A549 (cell line): ENCODE measurements around the gene IGF1. TPM values are rescaled to one million over a fixed set of nuclear protein-coding genes. Genes with fewer than 3 reads are reported as not detected.

Source experiments
- ATAC-seq, 2 experiments: fragments of 200-7000 bp in 1 of 2; fragments of >200 bp in 1 of 2; cut with Nextera tagmentation in 1 of 2; cut with Tn5 transposase in 1 of 2; 3 replicates each; pipeline versions ENCODE4 v1.8.0 to v1.9.1; 2018 to 2020; ENCODE audit warnings: mild to moderate bottlenecking in 1 of 2, moderate library complexity in 1 of 2
- CTCF ChIA-PET: fragments of 300-600 bp; sonication (Branson Sonifier 250); formaldehyde crosslinking; extraction: SDS; loops from one replicate; lab custom pipeline; 2021; ENCODE audit warnings: antibody characterized with exemption, inconsistent platforms; lab: Yijun Ruan, JAX
- POLR2A ChIA-PET: fragments of 350-600 bp; formaldehyde crosslinking; extraction: SDS; loops from one replicate; lab custom pipeline; 2021; ENCODE audit warnings: antibody characterized with exemption, inconsistent platforms; lab: Yijun Ruan, JAX
- DNase-seq, 2 experiments: peaks; one replicate each; pipeline versions ENCODE4 v3.0.0 to v3.0.0-alpha.2; 2011 to 2016; ENCODE audit warnings: low read depth in 1 of 2, low spot score in 1 of 2
- FAIRE-seq: peaks from 2 replicates; lab custom pipeline; 2011; peaks lifted over from hg19 to GRCh38; lab: Jason Lieb, UNC
- H3K27ac ChIP-seq, 2 experiments: fragments of >200 bp; sonication (Bioruptor Twin); formaldehyde crosslinking; 3 replicates each; pipeline ENCODE4 v1.5.1; 2016 to 2017
- H3K4me1 ChIP-seq: fragments of >200 bp; sonication (Bioruptor Twin); formaldehyde crosslinking; 3 replicates; pipeline ENCODE4 v1.6.1; 2016
- H3K4me2 ChIP-seq: fragments of >200 bp; sonication (Bioruptor Twin); formaldehyde crosslinking; 3 replicates; pipeline ENCODE4 v1.6.1; 2016
- H3K4me3 ChIP-seq: fragments of >200 bp; sonication (Bioruptor Twin); formaldehyde crosslinking; 3 replicates; pipeline ENCODE4 v1.5.1; 2016
- H3K9me3 ChIP-seq: fragments of >200 bp; sonication (Bioruptor Twin); formaldehyde crosslinking; 3 replicates; pipeline ENCODE4 v1.6.1; 2016
- BCL3 ChIP-seq: fragments of >200 bp; sonication (Bioruptor Twin); formaldehyde crosslinking; IDR thresholded peaks from 3 replicates; pipeline ENCODE4 v1.6.1; 2016
- BHLHE40 ChIP-seq: IDR thresholded peaks from 2 replicates; pipeline ENCODE4 v1.6.1; 2012; ENCODE audit warnings: low read depth, low read length, inconsistent platforms
- CEBPB ChIP-seq, 2 experiments: fragments of >200 bp in 1 of 2; sonication (Bioruptor Twin) in 1 of 2; formaldehyde crosslinking in 1 of 2; IDR thresholded peaks; 2 replicates each; pipeline ENCODE4 v1.6.1; 2012 to 2016
- CTCF ChIP-seq: fragments of >200 bp; sonication (Bioruptor Twin); formaldehyde crosslinking; IDR thresholded peaks from 3 replicates; pipeline ENCODE4 v1.5.1; 2016
- FOSB ChIP-seq: fragments of 250-450 bp; sonication (Bioruptor Pico); IDR thresholded peaks from 2 replicates; pipeline ENCODE4 v1.5.0; 2020; ENCODE audit warnings: mild to moderate bottlenecking, moderate library complexity
- FOSL2 ChIP-seq, 2 experiments: fragments of 450-650 bp in 1 of 2; fragments of >200 bp in 1 of 2; sonication (Bioruptor Twin) in 1 of 2; formaldehyde crosslinking; IDR thresholded peaks; 2 replicates each; pipeline versions ENCODE4 v1.5.0 to v1.6.1; 2016 to 2020; ENCODE audit warnings: mild to moderate bottlenecking in 1 of 2, moderate library complexity in 1 of 2
- FOXS1 ChIP-seq: fragments of 250-450 bp; sonication (Bioruptor Pico); IDR thresholded peaks from 2 replicates; pipeline ENCODE4 v1.5.0; 2020; ENCODE audit warnings: mild to moderate bottlenecking, moderate library complexity
- HDAC2 ChIP-seq: fragments of 200-600 bp; sonication (generic); IDR thresholded peaks from 2 replicates; pipeline ENCODE4 v1.6.1; 2016
- HEYL ChIP-seq: fragments of 250-450 bp; sonication (Bioruptor Pico); IDR thresholded peaks from 2 replicates; pipeline ENCODE4 v1.8.0; 2021; ENCODE audit warnings: mild to moderate bottlenecking, moderate library complexity
- HMGXB4 ChIP-seq: fragments of 250-450 bp; sonication (Bioruptor Pico); IDR thresholded peaks from 2 replicates; pipeline ENCODE4 v1.5.0; 2021; ENCODE audit warnings: mild to moderate bottlenecking, moderate library complexity, borderline replicate concordance
- HOXA7 ChIP-seq: fragments of 250-450 bp; sonication (Bioruptor Pico); IDR thresholded peaks from 2 replicates; pipeline ENCODE4 v1.5.0; 2020; ENCODE audit warnings: mild to moderate bottlenecking, moderate library complexity
- JUN ChIP-seq, 2 experiments: fragments of >200 bp; sonication (Bioruptor Twin); formaldehyde crosslinking; IDR thresholded peaks; 2 replicates in 1 of 2; 3 replicates in 1 of 2; pipeline ENCODE4 v1.6.1; 2016 to 2017
- KDM1A ChIP-seq: fragments of 200-600 bp; sonication (generic); IDR thresholded peaks from 2 replicates; pipeline ENCODE4 v1.6.1; 2016; ENCODE audit warnings: low read depth, mild to moderate bottlenecking
- KDM5A ChIP-seq: fragments of 200-600 bp; sonication (generic); IDR thresholded peaks from 2 replicates; pipeline ENCODE4 v1.6.1; 2016; ENCODE audit warnings: antibody characterized with exemption, mild to moderate bottlenecking
- PHF8 ChIP-seq: fragments of 200-600 bp; sonication (generic); IDR thresholded peaks from 2 replicates; pipeline ENCODE4 v1.6.1; 2016; ENCODE audit warnings: low read depth, mild to moderate bottlenecking, antibody characterized with exemption, moderate library complexity, borderline replicate concordance
- RAD21 ChIP-seq, 2 experiments: fragments of >200 bp in 1 of 2; sonication (Bioruptor Twin) in 1 of 2; formaldehyde crosslinking in 1 of 2; IDR thresholded peaks in 1 of 2; conservative IDR thresholded peaks in 1 of 2; 2 replicates in 1 of 2; 3 replicates in 1 of 2; pipeline ENCODE4 v1.6.1; 2012 to 2018; ENCODE audit warnings: inconsistent platforms in 1 of 2
- SMC3 ChIP-seq: fragments of >200 bp; sonication (Bioruptor Twin); formaldehyde crosslinking; IDR thresholded peaks from 3 replicates; pipeline ENCODE4 v1.6.1; 2018; ENCODE audit warnings: inconsistent platforms
- TP53 ChIP-seq: fragments of 250-450 bp; sonication (Bioruptor Pico); IDR thresholded peaks from 2 replicates; pipeline ENCODE4 v1.5.0; 2021; ENCODE audit warnings: mild to moderate bottlenecking, moderate library complexity
- ZC3H11A ChIP-seq: fragments of 450-650 bp; IDR thresholded peaks from 2 replicates; pipeline ENCODE4 v1.6.1; 2014; ENCODE audit warnings: antibody characterized with exemption, mild to moderate bottlenecking
- ZFP36 ChIP-seq: fragments of 450-650 bp; IDR thresholded peaks from 2 replicates; pipeline ENCODE4 v1.6.1; 2014; ENCODE audit warnings: borderline replicate concordance; ENCODE audit not compliant: partially characterized antibody
- ZSCAN20 ChIP-seq: fragments of 250-450 bp; sonication (Bioruptor Pico); IDR thresholded peaks from 2 replicates; pipeline ENCODE4 v1.8.0; 2022; ENCODE audit warnings: mild to moderate bottlenecking, moderate library complexity
- WGBS: methylation state at CpG from one replicate; pipeline ENCODE4 v1.1.6; 2017; ENCODE audit errors: missing lambda C conversion rate; 5-methylcytosine and 5-hydroxymethylcytosine counted together
- polyA plus RNA-seq, 4 experiments: library from polyadenylated mRNA; depleted of rRNA in 3 of 4; stranded (reverse); fragments of >200 nt; fragmentation: RNase III in 1 of 4; extraction: RNeasy Plus Mini Kit Qiagen cat#74134 plus additional on column Dnase treatment in 1 of 4; gene quantifications; 2 replicates in 3 of 4; 3 replicates in 1 of 4; pipeline ENCODE4 v1.2.3, GENCODE V29; 2011 to 2017

The IGF1 gene
- polyA plus RNA-seq, 2 of the 4 experiments (the other 2 are of a cell fraction), result 0.16 TPM; not detected in 1

- TF ChIP-seq HMGXB4 (no peak), ZC3H11A (no peak), RAD21 (conservative IDR thresholded peaks at IDR 0.05 in 1 of 2, IDR thresholded peaks at IDR 0.05 in 1 of 2) (no peak), ZSCAN20 (CRISPR knock-in tag) (no peak), KDM5A (no peak), TP53 (CRISPR knock-in tag) (no peak), JUN (IDR thresholded peaks at IDR 0.05) (no peak)
- ATAC-seq (no peak), DNase-seq (no peak), FAIRE-seq (no peak)
- no peak overlapping the region for H3K4me2 ChIP-seq
- H3K27ac ChIP-seq, result no peak overlapping the region
- WGBS, result 57% methylated on average over 11 of the region's 11 CpGs
- ChIA-PET POLR2A (no interaction called here), CTCF (interaction anchor here (0.9 kb wide), 1 partner anchor 48 kb away, joined by 3 read pairs; no protein-coding TSS in a partner anchor)
- H3K4me1 ChIP-seq, result no peaks in the 10 kb centered on the region
- 0 out of 3 replicates have a peak, but pooled peaks cover 2% of the 10 kb centered on the region for H3K9me3 ChIP-seq
- no peak overlapping the region for H3K4me3 ChIP-seq
These were observed 40.6 kb downstream of the IGF1 start for GRCh38 chr12:102439426-102440405.

- Histone ChIP-seq H3K4me2 (no peak overlapping the region), H3K9me3 (no peaks in the 10 kb centered on the region), H3K27ac (no peak overlapping the region), H3K4me3 (no peak overlapping the region), H3K4me1 (no peaks in the 10 kb centered on the region)
- TF ChIP-seq HEYL (CRISPR knock-in tag) (no peak), CTCF (no peak), BCL3 (no peak), FOSL2 (IDR thresholded peaks at IDR 0.05) (no peak), FOSL2 (CRISPR knock-in tag; IDR thresholded peaks at IDR 0.05) (no peak), ZFP36 (no peak), FOXS1 (CRISPR knock-in tag) (no peak), CEBPB (IDR thresholded peaks at IDR 0.05) (no peak), ZC3H11A (no peak), SMC3 (no peak), BHLHE40 (no peak), HDAC2 (no peak), FOSB (no peak), KDM5A (no peak), HOXA7 (CRISPR knock-in tag) (no peak), KDM1A (no peak), JUN (IDR thresholded peaks at IDR 0.05) (no peak), PHF8 (no peak)
- ChIA-PET POLR2A (no interaction called here), CTCF (no interaction called here)
- 7% methylated on average over 2 of the region's 2 CpGs for whole genome bisulfite sequencing
- FAIRE-seq (no peak), ATAC-seq (no peak), DNase-seq (no peak)
These were observed 41.5 kb downstream of the IGF1 start for GRCh38 chr12:102438827-102439210.
